Ovary (tissue), 3 donors: Measurements from ENCODE around the gene XPO1.

ENCODE experiments used
- EP300 ChIP-seq: sonication (generic); formaldehyde crosslinking; IDR thresholded peaks from one replicate; pipeline ENCODE4 v1.6.1; 2017; ENCODE audit warnings: antibody characterized with exemption
- TF ChIP-seq, protein P1 (sequence below), 3 donors: fragments of 450-650 bp in 2 of 3; fragments of 200-600 bp in 1 of 3; IDR thresholded peaks; one replicate each; pipeline versions ENCODE4 v1.5.1 to v1.8.0; 2016 to 2022; ENCODE audit warnings: antibody characterized with exemption in 3 of 3, mild to moderate bottlenecking in 1 of 3
- donor health status: DM: no; HTN: no; CAD: no.

DNA sequence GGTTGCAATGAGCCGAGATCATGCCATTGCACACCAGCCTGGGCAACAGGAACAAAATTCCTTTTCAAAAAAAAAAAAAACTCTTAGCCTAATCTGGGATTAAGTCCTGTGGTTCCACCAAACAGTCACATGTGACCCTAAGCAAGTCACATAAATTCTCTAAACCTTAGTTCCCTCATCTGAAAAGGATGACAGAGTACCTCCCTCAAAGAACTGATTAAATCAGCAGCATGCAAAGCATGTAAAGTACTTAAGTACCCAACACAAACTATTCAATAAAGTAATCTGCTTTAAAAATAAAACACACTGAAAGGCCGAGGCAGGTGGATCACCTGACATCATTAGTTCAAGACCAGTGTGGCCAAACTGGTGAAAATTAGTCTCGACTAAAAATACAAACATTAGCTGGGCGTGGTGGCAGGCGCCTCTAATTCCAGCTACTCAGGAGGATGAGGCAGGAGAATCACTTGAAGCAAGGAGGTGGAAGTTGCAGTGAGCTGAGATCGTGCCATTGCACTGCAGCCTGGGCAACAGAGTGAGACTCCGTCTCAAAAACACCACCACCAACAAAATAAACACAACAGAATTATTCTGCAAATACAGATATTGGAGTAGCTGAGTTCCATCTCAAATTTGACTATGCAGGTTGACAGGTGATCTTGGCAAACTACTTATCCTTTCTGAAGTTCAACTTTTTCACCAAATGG lies 74.2 kb downstream of the XPO1 start:
- no peak for TF ChIP-seq EP300
- TF ChIP-seq, protein P1, sequence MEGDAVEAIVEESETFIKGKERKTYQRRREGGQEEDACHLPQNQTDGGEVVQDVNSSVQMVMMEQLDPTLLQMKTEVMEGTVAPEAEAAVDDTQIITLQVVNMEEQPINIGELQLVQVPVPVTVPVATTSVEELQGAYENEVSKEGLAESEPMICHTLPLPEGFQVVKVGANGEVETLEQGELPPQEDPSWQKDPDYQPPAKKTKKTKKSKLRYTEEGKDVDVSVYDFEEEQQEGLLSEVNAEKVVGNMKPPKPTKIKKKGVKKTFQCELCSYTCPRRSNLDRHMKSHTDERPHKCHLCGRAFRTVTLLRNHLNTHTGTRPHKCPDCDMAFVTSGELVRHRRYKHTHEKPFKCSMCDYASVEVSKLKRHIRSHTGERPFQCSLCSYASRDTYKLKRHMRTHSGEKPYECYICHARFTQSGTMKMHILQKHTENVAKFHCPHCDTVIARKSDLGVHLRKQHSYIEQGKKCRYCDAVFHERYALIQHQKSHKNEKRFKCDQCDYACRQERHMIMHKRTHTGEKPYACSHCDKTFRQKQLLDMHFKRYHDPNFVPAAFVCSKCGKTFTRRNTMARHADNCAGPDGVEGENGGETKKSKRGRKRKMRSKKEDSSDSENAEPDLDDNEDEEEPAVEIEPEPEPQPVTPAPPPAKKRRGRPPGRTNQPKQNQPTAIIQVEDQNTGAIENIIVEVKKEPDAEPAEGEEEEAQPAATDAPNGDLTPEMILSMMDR (IDR thresholded peaks at IDR 0.05): no peak
